ENCODE measurements around the gene AFM.

Gene AFM

GRCh38 chr4:73481358-73481757 is at the start of gene AFM:
AFM (plus strand) TSS chr4:73481745; CDS start chr4:73481776, 31 bp downstream.
- no peak for DNase-seq (ENCODE audit: low spot score)

GRCh38 chr4:73431813-73432168 is 49.8 kb upstream of the AFM start:
- DNase-seq (ENCODE audit: low spot score) = no peak

GRCh38 chr4:73432169-73433000 is 49.2 kb upstream of the AFM start:
- DNase-seq (ENCODE audit: low spot score) = no peak

GRCh38 chr4:73433140-73433539 is 48.4 kb upstream of the AFM start:
- no peak for DNase-seq (ENCODE audit: low spot score)

GRCh38 chr4:73434311-73434710 is 47.2 kb upstream of the AFM start:
- DNase-seq (ENCODE audit: low spot score) = peak; percentile 37

GRCh38 chr4:73435984-73436383 is 45.6 kb upstream of the AFM start, which contains the start of gene AFP:
AFP (plus strand) TSS chr4:73436221; CDS start chr4:73436263, 42 bp downstream.
- DNase-seq (ENCODE audit: low spot score) = no peak

- DNase-seq (ENCODE audit: low spot score) = no peak
Observed at GRCh38 chr4:73436674-73437557, 44.6 kb upstream of the AFM start.

GRCh38 chr4:73437558-73437956 is 44.0 kb upstream of the AFM start:
- DNase-seq (ENCODE audit: low spot score) = no peak

- no peak for DNase-seq (ENCODE audit: low spot score)
Observed at GRCh38 chr4:73438048-73438447, 43.5 kb upstream of the AFM start.

GRCh38 chr4:73438582-73439215 is 42.8 kb upstream of the AFM start:
- no peak for DNase-seq (ENCODE audit: low spot score)

- no peak for DNase-seq (ENCODE audit: low spot score)
Observed at GRCh38 chr4:73439445-73439844, 42.1 kb upstream of the AFM start.

GRCh38 chr4:73439991-73440390 is 41.6 kb upstream of the AFM start:
- DNase-seq (ENCODE audit: low spot score) = no peak

- no peak for DNase-seq (ENCODE audit: low spot score)
Observed at GRCh38 chr4:73440653-73441052, 40.9 kb upstream of the AFM start.

GRCh38 chr4:73442275-73442674 is 39.3 kb upstream of the AFM start:
- no peak for DNase-seq (ENCODE audit: low spot score)

GRCh38 chr4:73443224-73443623 is 38.3 kb upstream of the AFM start:
- no peak for DNase-seq (ENCODE audit: low spot score)

- DNase-seq (ENCODE audit: low spot score) = no peak
Observed at GRCh38 chr4:73445383-73446335, 35.9 kb upstream of the AFM start.

GRCh38 chr4:73446336-73446938 is 35.1 kb upstream of the AFM start:
- DNase-seq (ENCODE audit: low spot score) = peak; percentile 76

- DNase-seq (ENCODE audit: low spot score) = no peak
Observed at GRCh38 chr4:73447671-73448070, 33.9 kb upstream of the AFM start.

- no peak for DNase-seq (ENCODE audit: low spot score)
Observed at GRCh38 chr4:73448448-73449203, 32.9 kb upstream of the AFM start.

- no peak for DNase-seq (ENCODE audit: low spot score)
Observed at GRCh38 chr4:73450398-73451004, 31.0 kb upstream of the AFM start.

Measured in LoVo (cell line).